ENCODE measurements around the gene MOCOS.

- TF ChIP-seq, protein P1, sequence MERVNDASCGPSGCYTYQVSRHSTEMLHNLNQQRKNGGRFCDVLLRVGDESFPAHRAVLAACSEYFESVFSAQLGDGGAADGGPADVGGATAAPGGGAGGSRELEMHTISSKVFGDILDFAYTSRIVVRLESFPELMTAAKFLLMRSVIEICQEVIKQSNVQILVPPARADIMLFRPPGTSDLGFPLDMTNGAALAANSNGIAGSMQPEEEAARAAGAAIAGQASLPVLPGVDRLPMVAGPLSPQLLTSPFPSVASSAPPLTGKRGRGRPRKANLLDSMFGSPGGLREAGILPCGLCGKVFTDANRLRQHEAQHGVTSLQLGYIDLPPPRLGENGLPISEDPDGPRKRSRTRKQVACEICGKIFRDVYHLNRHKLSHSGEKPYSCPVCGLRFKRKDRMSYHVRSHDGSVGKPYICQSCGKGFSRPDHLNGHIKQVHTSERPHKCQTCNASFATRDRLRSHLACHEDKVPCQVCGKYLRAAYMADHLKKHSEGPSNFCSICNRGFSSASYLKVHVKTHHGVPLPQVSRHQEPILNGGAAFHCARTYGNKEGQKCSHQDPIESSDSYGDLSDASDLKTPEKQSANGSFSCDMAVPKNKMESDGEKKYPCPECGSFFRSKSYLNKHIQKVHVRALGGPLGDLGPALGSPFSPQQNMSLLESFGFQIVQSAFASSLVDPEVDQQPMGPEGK (tag by site-specific recombination; IDR thresholded peaks at IDR 0.05), result no peak
- TF ChIP-seq ZFP37 (tag by site-specific recombination; IDR thresholded peaks at IDR 0.05) (no peak), ZBTB20 (tag by site-specific recombination; IDR thresholded peaks at IDR 0.05) (no peak), ZBTB49 (tag by site-specific recombination; IDR thresholded peaks at IDR 0.05; ENCODE audit: low read depth) (no peak), ZNF501 (tag by site-specific recombination; IDR thresholded peaks at IDR 0.05) (no peak), ZNF692 (tag by site-specific recombination; IDR thresholded peaks at IDR 0.05) (no peak), ZNF341 (tag by site-specific recombination; IDR thresholded peaks at IDR 0.05; ENCODE audit: low read depth) (no peak), ZNF558 (tag by site-specific recombination; IDR thresholded peaks at IDR 0.05) (no peak), ZNF571 (tag by site-specific recombination; IDR thresholded peaks at IDR 0.05) (no peak), ZFP41 (tag by site-specific recombination; IDR thresholded peaks at IDR 0.05; ENCODE audit: borderline replicate concordance) (no peak), ZSCAN5A (tag by site-specific recombination; IDR thresholded peaks at IDR 0.05) (no peak), ZFP3 (tag by site-specific recombination; IDR thresholded peaks at IDR 0.05; ENCODE audit: low read depth) (no peak)
- TF ChIP-seq, protein P2, sequence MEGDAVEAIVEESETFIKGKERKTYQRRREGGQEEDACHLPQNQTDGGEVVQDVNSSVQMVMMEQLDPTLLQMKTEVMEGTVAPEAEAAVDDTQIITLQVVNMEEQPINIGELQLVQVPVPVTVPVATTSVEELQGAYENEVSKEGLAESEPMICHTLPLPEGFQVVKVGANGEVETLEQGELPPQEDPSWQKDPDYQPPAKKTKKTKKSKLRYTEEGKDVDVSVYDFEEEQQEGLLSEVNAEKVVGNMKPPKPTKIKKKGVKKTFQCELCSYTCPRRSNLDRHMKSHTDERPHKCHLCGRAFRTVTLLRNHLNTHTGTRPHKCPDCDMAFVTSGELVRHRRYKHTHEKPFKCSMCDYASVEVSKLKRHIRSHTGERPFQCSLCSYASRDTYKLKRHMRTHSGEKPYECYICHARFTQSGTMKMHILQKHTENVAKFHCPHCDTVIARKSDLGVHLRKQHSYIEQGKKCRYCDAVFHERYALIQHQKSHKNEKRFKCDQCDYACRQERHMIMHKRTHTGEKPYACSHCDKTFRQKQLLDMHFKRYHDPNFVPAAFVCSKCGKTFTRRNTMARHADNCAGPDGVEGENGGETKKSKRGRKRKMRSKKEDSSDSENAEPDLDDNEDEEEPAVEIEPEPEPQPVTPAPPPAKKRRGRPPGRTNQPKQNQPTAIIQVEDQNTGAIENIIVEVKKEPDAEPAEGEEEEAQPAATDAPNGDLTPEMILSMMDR (tag by site-specific recombination; IDR thresholded peaks at IDR 0.05), result no peak
- TF ChIP-seq, protein P3, sequence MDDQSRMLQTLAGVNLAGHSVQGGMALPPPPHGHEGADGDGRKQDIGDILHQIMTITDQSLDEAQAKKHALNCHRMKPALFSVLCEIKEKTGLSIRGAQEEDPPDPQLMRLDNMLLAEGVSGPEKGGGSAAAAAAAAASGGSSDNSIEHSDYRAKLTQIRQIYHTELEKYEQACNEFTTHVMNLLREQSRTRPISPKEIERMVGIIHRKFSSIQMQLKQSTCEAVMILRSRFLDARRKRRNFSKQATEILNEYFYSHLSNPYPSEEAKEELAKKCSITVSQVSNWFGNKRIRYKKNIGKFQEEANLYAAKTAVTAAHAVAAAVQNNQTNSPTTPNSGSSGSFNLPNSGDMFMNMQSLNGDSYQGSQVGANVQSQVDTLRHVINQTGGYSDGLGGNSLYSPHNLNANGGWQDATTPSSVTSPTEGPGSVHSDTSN (CRISPR knock-in tag; IDR thresholded peaks at IDR 0.05), result no peak
Measured at GRCh38 chr18:36212301-36213171, 25.2 kb downstream of the MOCOS start.
